Glutamatergic neuron (in vitro differentiated cells): Measurements from ENCODE around the gene L3MBTL4. TPM values are rescaled to one million over a fixed set of nuclear protein-coding genes. Genes with fewer than 3 reads are reported as not detected.

Source experiments
- DNase-seq: peaks from one replicate; pipeline ENCODE4 v3.0.0; 2022
- H3K27ac Mint-ChIP-seq: one replicate; pipeline ENCODE4 v1.8.0; 2020; ENCODE audit warnings: mild to moderate bottlenecking, mixed read lengths, inconsistent platforms; ENCODE audit not compliant: unreplicated experiment
- H3K27me3 Mint-ChIP-seq: one replicate; pipeline ENCODE4 v1.8.0; 2020; ENCODE audit warnings: mild to moderate bottlenecking, moderate library complexity, mixed read lengths, inconsistent platforms; ENCODE audit not compliant: unreplicated experiment
- H3K36me3 Mint-ChIP-seq: one replicate; pipeline ENCODE4 v1.8.0; 2020; ENCODE audit warnings: mild to moderate bottlenecking, mixed read lengths, inconsistent platforms; ENCODE audit not compliant: unreplicated experiment
- H3K4me1 Mint-ChIP-seq: one replicate; pipeline ENCODE4 v1.8.0; 2020; ENCODE audit warnings: mild to moderate bottlenecking, low read depth, mixed read lengths, inconsistent platforms; ENCODE audit not compliant: unreplicated experiment
- H3K4me3 Mint-ChIP-seq: one replicate; pipeline ENCODE4 v1.8.0; 2020; ENCODE audit warnings: mild to moderate bottlenecking, mixed read lengths, inconsistent platforms; ENCODE audit not compliant: unreplicated experiment
- H3K9me3 Mint-ChIP-seq: one replicate; pipeline ENCODE4 v1.8.0; 2020; ENCODE audit warnings: mild to moderate bottlenecking, moderate library complexity, mixed read lengths, inconsistent platforms; ENCODE audit not compliant: unreplicated experiment
- CTCF ChIP-seq: fragments of 200-600 bp; sonication (generic); IDR thresholded peaks from one replicate; pipeline ENCODE4 v1.5.0; 2021; ENCODE audit not compliant: partially characterized antibody, unreplicated experiment
- total RNA-seq: library from RNA; stranded (reverse); fragmentation: NEBNext Ultra II Directional; extraction: Animal tissue kit (Norgen Biotek cat#: 25700); gene quantifications from one replicate; pipeline ENCODE4 v1.2.1, GENCODE V29; 2021; ENCODE audit not compliant: unreplicated experiment

Gene L3MBTL4
- total RNA-seq, 1 donor from 2014 or later = 0.32 TPM

GRCh38 chr18:5980721-5981120 is 434.0 kb downstream of the L3MBTL4 start:
- Mint-ChIP-seq H3K36me3 (no peaks in the 10 kb centered on the region), H3K4me3 (no peak overlapping the region), H3K27ac (no peak overlapping the region), H3K4me1 (no peaks in the 10 kb centered on the region), H3K27me3 (peaks cover 3% of the 10 kb centered on the region), H3K9me3 (peaks cover 4% of the 10 kb centered on the region)
- no peak for TF ChIP-seq CTCF
- no peak for DNase-seq

- no peak overlapping the region for H3K4me3 Mint-ChIP-seq
- H3K9me3 Mint-ChIP-seq = peaks cover 4% of the 10 kb centered on the region
- no peaks in the 10 kb centered on the region for H3K36me3 Mint-ChIP-seq
- peaks cover 3% of the 10 kb centered on the region for H3K27me3 Mint-ChIP-seq
- H3K27ac Mint-ChIP-seq = no peak overlapping the region
- no peaks in the 10 kb centered on the region for H3K4me1 Mint-ChIP-seq
- no peak for TF ChIP-seq CTCF
- DNase-seq = no peak
Observed at GRCh38 chr18:5979971-5980457, 434.7 kb downstream of the L3MBTL4 start.

- DNase-seq = no peak
- Mint-ChIP-seq H3K27ac (no peak overlapping the region), H3K9me3 (peaks cover 4% of the 10 kb centered on the region), H3K36me3 (no peaks in the 10 kb centered on the region), H3K4me3 (no peak overlapping the region), H3K4me1 (no peaks in the 10 kb centered on the region), H3K27me3 (peaks cover 3% of the 10 kb centered on the region)
- TF ChIP-seq CTCF = no peak
Observed at GRCh38 chr18:5979176-5979888, 435.4 kb downstream of the L3MBTL4 start.

- Mint-ChIP-seq H3K36me3 (no peaks in the 10 kb centered on the region), H3K4me1 (peaks cover 8% of the 10 kb centered on the region), H3K27ac (no peak overlapping the region), H3K27me3 (peaks cover 3% of the 10 kb centered on the region), H3K9me3 (peaks cover 2% of the 10 kb centered on the region), H3K4me3 (no peak overlapping the region)
- no peak for TF ChIP-seq CTCF
- DNase-seq = no peak
Observed at GRCh38 chr18:5977022-5977421, 437.7 kb downstream of the L3MBTL4 start.
